ENCODE results near the gene C1orf94.
A peak's percentile ranks its signal among the peaks of the same experiment; 100 is the strongest.

The C1orf94 gene, protein sequence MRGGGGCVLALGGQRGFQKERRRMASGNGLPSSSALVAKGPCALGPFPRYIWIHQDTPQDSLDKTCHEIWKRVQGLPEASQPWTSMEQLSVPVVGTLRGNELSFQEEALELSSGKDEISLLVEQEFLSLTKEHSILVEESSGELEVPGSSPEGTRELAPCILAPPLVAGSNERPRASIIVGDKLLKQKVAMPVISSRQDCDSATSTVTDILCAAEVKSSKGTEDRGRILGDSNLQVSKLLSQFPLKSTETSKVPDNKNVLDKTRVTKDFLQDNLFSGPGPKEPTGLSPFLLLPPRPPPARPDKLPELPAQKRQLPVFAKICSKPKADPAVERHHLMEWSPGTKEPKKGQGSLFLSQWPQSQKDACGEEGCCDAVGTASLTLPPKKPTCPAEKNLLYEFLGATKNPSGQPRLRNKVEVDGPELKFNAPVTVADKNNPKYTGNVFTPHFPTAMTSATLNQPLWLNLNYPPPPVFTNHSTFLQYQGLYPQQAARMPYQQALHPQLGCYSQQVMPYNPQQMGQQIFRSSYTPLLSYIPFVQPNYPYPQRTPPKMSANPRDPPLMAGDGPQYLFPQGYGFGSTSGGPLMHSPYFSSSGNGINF

DNA sequence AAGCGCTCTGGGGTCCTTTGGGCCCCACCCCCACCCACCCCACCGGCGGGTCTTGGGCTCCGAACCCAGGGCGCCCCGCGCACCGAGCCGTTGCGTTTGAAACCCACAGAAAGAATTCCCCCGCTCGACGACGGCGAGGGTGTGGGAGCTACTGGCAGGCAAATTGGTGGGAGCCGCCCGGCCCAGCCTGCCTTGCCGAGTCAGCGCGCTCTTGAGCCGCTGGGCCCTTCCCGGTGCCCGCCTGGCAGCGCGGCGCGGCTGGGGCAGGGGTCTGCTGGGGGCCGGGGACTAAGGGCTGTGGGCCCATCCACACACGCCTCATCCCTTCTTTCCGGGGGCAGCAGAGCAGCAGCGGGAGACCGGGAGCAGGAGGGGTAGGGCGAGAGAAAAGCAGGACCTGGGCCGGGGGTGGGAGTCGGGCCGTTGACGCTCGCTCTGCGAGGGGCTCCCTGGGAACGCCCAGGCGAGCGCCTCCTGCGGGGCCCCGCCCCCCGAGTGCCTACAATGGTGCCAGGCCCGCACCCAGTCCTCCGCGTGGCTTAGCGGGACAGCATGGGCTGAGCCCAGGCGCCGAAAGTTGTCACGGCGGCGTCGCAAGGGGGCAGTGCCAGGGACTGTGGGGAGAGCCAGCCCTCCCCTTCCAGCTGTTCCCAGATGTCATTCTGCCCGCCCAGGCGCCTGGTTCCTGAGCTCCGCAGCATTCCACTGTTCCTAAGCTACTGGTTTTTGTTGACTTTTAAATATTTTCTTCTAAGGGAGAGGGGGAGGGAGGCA, at the start of gene C1orf94:
Gene C1orf94, plus strand, starts transcription at position 78 of the 774 bp plus-strand sequence. CDS start 883 bp downstream, outside the sequence.
- DNase-seq (ENCODE audit: low spot score), result no peak

DNA sequence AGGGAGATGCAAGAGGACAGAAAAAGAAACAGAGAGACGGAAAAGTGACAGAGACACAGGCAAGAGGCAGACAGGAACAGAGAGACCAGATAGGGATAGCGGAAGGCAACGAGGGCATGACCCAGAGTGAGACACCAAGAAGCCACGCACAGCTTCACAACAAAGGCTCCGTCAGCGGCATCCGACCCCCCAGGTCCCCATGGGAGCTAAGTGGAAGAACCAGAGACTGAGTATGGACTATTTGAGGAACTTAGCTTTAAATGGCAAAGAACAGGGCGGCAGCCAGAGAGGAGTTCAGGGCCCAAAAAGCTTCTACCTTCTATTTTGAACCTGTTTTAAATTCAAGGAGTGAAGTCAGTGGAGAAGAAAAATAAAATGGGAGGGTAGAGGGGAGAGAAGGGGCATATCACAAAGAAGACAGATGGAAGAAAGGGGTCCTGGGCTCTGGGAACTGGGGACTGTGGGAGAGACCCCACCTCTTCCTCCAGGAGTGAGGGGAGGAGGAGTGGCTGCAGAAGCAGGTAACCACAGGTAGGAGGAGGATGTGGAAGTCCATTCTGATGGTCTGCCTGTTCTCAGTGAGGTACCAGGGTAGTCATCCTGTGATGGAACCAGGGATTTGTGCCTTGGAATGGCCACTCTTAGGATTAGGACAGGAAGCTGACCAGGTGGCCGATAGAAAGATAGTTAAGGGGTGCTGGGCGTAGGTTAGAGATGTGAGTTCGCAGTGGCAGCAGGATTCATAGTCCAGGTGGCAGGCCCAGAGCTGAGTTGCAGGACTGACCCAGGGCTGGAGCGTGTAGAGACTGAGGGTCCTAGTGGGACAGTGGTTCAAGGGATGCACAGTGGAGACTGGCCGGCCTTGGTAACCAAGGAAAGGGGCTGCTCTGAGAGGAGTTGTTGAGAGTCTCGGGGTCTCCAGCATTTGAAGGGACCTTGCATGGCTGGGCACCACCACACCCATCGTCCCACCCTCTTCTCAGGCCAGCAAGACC, 49.4 kb upstream of the C1orf94 start:
- DNase-seq (ENCODE audit: low spot score), result no peak

DNA sequence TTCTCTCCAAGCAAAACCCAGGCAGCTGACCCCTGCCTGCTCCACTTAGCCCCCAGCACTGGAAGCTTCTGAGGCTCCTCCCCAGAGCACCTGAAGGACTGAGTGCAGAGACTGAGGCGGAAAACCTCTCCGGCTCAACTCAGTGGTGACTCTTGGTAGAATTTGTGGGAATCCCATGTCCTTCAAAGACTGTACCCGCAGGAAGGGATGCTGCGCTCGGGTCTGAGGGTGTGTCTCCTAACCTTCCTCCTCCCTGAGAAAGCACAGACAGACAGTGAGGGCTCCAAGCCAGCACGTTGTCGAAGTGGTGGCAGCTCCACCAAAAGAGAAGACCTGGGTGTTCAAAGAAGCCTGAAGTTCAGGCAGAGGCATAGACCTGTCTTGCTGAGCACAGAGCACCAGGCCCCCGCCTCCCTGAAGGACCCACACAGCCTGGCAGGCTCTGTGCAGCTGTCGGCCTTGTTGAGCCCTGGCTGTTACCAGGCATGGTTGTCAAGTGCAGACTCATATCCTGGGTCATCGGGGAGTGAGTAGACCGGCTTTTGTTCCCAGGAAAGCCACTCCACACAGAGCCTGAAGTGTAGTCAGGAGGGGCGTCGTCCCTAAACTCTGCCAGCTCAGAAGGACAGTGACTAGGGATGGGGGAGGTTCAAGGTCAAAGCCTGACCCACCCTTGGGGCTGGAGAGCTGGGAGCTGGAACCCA, 48.4 kb upstream of the C1orf94 start:
- no peak for DNase-seq (ENCODE audit: low spot score)

- DNase-seq (ENCODE audit: low spot score), result no peak
Measured at GRCh38 chr1:34129630-34130029, 47.1 kb upstream of the C1orf94 start.

- DNase-seq (ENCODE audit: low spot score), result no peak
Measured at GRCh38 chr1:34130306-34130705, 46.4 kb upstream of the C1orf94 start.

- DNase-seq (ENCODE audit: low spot score), result no peak
Measured at GRCh38 chr1:34131396-34132160, 45.1 kb upstream of the C1orf94 start.

DNA sequence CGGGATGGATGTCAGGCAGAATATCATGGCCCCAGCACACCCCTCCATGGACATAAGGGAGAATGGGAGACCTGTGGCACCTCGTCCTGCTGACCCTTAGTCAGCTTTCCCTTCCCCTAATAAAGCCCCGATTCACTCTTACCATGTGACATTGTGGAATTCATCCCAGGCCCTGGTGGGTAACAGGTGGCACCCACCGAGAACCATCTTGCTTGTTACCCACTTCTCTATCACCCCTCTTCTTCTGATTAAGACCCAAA, 44.6 kb upstream of the C1orf94 start:
- DNase-seq (ENCODE audit: low spot score), result no peak

GRCh38 chr1:34137411-34137810, 39.3 kb upstream of the C1orf94 start:
- no peak for DNase-seq (ENCODE audit: low spot score)

DNA sequence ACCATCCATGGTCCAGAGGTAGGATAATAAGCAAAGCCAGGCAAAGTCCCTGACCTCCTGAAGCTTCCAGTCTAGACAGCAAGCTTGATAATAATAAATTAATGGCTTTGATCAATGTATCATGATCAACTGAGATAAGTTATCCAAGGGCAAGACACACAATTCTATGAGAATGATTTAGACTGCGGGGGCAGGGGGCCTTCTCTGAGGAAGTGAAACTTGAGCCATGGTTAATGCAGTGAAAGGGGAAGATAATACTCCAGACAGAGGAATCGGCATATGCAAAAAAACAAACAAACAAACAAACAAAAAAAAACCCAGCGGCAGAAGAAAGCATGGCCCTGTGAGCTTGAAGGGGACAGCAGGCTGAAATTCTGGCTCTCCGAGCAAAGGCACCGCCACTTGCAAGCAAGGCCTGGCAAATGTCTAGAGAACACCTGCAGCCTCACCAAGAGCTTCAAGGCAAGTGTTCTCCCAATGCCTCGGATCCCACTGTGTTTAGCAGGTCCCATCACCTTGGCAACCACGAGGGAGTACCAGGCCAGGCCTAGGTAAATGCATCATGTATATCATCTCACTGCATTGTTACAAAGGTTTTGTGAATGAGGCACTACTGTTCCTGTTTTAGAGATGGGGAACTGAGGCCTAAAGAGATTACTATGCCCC, 36.6 kb upstream of the C1orf94 start:
- no peak for DNase-seq (ENCODE audit: low spot score)

- no peak for DNase-seq (ENCODE audit: low spot score)
Measured at GRCh38 chr1:34143975-34144374, 32.7 kb upstream of the C1orf94 start.

DNA sequence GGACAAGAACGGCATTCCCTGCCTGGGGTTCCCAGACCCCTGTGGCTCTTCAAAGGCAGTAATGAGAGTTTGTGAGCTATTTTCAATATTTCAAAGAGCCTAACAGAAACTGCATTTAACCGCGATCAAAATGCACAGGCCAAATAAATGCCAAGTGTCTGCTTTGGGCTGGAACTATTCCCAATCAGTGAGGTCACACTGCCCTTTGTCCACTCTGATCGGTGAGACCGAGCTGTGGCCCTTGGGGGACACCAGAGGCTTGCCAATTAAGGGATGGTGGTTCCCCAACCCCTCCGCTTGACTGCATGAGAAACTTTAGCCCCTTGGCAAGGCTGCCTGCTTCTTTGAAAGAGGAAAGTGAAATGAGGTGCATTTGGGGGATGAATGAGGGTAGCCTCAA, 31.9 kb upstream of the C1orf94 start:
- no peak for DNase-seq (ENCODE audit: low spot score)

DNA sequence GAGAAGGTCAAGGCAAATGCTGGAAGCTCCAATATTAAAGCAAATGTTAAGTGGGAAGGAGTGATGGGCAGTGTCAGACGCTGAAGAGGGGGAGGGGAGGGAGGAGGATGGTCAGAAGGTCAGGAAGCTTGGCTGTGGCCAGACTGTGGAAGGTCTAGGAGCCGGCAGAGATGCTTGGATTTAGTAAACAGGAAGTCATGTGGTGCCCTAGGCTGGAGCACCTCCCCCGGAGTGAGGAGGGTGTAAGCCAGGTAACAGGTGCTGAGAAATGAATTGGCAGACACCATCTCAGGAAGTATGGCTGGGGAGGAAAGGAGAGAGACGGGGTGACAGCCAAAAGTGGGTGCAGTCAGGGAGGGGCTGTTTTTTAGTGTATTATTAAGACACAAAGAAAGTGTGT, 29.4 kb upstream of the C1orf94 start:
- no peak for DNase-seq (ENCODE audit: low spot score)

DNA sequence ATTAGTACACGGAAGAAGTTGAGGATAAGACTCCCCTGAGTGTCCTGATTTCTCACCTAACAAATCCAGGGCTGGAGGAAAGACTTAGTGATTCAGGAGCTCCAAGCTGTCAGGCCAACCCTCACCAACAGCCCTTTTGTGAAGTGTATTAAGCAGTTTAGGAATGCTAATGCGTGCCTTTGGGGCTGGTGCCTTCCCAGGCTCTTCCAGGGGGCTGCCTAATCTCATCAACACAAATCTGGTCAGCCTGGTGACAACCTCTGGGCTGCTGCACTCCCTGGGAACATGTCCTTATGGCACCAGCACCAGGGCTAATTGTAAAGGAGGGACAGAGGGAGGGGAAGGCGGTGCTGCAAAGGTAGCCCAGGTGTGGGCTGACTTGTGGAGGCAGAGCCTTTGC, 27.2 kb upstream of the C1orf94 start:
- DNase-seq (ENCODE audit: low spot score), result no peak

- no peak for DNase-seq (ENCODE audit: low spot score)
Measured at GRCh38 chr1:34153246-34153645, 23.5 kb upstream of the C1orf94 start.

DNA sequence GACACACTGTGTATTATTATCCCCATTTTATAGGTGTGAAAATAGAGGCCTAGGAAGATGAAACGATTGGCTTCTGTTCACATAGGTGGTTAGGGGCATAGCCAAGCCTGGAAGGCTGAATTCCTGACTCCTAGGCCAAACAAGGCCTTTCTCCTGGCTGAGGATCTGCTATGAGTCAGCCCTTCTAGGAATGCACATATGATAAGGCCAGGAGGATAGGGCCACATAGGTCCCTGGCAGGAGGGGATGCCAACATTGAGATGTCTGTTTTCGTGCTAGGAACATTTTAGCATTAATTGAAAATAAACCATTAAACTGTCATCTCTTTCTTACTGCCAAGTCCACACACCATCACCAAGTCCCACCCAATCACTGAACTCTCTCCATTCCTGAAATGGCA, 20.8 kb upstream of the C1orf94 start:
- no peak for DNase-seq (ENCODE audit: low spot score)

GRCh38 chr1:34156739-34157138, 20.0 kb upstream of the C1orf94 start:
- no peak for DNase-seq (ENCODE audit: low spot score)

- DNase-seq (ENCODE audit: low spot score), result peak; percentile 46
Measured at GRCh38 chr1:34162852-34163766, 13.6 kb upstream of the C1orf94 start.

DNA sequence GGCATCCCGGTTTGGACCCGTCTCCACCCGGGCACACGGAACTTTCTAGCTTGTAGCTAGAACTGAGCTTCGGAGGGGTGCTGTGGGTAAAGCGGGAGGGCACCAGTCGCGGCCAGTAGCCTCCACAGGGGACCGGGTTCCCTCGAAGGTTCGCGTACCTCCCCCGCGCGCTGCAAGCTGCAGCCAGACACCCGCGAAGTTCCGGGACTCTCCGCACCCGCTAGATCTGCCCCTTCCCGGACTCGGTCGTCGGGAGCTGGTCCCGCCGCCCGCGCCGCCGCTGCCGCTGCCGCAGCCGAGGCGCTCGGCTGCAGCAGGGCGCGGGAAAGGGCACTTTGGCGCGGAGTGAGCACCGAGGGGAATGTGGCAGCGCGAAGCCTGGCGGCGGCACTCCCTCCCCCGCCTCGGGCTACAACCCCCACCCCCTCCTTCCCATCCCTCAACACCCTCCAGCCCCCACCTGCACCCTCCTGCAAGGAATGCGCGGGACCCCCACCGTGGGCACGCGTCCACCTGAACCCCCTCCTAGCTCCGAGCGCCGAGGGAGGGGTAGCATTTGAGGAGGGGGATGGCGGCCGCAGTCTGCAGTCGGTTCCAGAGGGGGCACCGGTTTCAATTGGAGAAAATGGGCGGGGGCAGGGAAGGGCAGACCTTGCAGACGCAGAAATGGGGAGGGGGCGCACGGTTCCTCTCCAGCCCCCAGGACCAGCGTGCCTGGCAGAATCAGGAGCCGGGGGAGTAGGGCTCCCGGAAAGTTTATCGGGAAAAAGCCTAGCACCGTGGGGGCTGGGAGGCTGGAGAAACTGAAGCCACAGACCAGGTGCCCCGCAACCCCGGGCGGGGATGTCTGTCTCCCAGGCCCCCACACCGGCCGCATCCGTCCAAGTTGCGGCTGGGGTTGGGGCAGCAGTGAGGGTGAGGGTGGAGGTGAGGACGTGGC, 12.6 kb upstream of the C1orf94 start:
- no peak for DNase-seq (ENCODE audit: low spot score)
